ENCODE results near the gene ROBO4.

Gene ROBO4

DNA sequence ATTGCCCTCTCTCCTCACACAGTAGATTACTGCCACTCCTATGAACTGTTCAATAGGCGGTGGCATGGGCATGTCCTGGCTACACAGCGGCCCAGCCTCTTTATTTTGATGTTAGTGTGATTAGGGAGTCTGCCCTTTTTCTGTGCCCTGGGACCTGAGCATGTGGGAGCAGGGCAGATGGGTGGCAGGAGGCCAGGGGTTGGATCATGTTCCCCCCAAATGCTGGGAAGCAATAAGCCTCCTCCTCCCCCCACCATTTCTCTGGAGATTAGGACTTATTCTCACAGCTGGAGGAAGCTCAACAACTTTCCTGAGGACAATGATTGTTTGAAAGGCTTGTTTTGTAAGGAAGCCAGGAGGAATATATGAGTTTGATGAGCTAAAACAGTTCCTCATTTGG, 22.2 kb upstream of the ROBO4 start:
- H3K9me3 ChIP-seq, result peaks cover 5% of the 10 kb centered on the region

DNA sequence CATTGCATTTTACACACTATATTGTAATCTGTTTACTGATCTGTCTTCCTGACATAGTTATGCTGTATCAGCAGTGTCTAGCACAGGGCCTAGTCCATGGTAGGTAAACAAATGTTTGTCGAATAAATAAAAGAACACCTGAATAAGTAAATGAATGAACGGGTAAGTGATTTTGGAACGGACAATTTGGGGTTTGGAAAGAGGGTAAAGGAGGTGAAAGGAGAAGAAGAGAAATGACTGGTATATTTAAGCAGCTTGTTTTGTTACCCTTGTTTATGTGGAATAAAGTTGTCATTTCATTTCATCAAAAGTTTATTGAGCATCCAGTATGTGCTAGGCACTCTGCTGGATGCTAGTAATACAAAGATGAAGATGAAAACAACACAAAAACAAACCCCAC, 21.3 kb upstream of the ROBO4 start, which contains the start of gene HEPN1:
TSS of gene HEPN1 (plus strand) at position 301 of the 400 bp plus-strand sequence.
- Histone ChIP-seq H3K4me1 (peaks cover 17% of the 10 kb centered on the region), H3K4me3 (no peak within 1 kb of the TSS), H3K9me3 (peaks cover 5% of the 10 kb centered on the region), H3K4me2 (peak within 1 kb of the TSS; percentile 78), H3K9ac (no peak within 1 kb of the TSS), H3K27me3 (peaks cover 6% of the 10 kb centered on the region; the same call in 1 of the 2 replicates), H3K27ac (no peak within 1 kb of the TSS), H3K36me3 (no peaks in the 10 kb centered on the region), H4K20me1 (no peaks in the 10 kb centered on the region)
- no peak for TF ChIP-seq Cebpa-rat (IDR thresholded peaks at IDR 0.05)

More for the DNA sequence above, 22.2 kb upstream of the ROBO4 start:
- no peaks in the 10 kb centered on the region for H3K36me3 ChIP-seq
- H3K27ac ChIP-seq, result no peak overlapping the region
- peaks cover 17% of the 10 kb centered on the region for H3K4me1 ChIP-seq
- no peak for TF ChIP-seq Cebpa-rat (IDR thresholded peaks at IDR 0.05)
- no peak overlapping the region for H3K4me3 ChIP-seq
- H3K27me3 ChIP-seq, result peaks cover 6% of the 10 kb centered on the region
- H3K9ac ChIP-seq, result no peak overlapping the region
- H4K20me1 ChIP-seq, result no peaks in the 10 kb centered on the region
- H3K4me2 ChIP-seq, result peak overlapping the region; percentile 78

DNA sequence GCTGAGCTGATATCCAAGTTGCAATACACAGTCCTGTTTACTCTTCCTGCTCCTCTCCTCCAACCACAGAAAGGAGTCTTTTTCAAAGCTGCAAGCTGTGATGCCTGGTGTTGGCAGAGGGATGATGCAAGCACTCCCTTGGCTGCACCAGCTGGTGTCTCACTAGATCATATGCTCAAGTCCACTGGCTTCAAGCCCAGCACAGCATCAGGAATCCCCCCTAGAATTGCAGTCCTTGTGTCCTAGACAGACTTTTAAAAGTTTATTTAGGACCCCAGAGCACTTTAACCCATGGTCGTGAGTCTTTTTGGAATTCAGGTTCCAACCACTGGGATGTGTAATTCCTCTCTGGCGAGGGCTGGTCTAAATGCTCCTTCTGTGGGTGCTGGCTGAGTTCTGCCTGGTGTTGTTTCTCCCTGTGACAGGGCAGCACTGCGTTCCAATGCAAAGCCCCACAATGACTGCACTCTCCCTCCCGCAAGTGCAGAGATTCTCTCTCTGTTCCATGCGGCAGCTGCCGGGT, 19.5 kb upstream of the ROBO4 start:
- Histone ChIP-seq H3K9ac (no peak overlapping the region), H3K27ac (no peak overlapping the region), H4K20me1 (no peaks in the 10 kb centered on the region), H3K4me2 (no peak overlapping the region), H3K9me3 (peaks cover 16% of the 10 kb centered on the region), H3K36me3 (no peaks in the 10 kb centered on the region), H3K27me3 (peaks cover 6% of the 10 kb centered on the region; the same call in 1 of the 2 replicates), H3K4me1 (peaks cover 17% of the 10 kb centered on the region), H3K4me3 (no peak overlapping the region)
- no peak for TF ChIP-seq Cebpa-rat (IDR thresholded peaks at IDR 0.05)

DNA sequence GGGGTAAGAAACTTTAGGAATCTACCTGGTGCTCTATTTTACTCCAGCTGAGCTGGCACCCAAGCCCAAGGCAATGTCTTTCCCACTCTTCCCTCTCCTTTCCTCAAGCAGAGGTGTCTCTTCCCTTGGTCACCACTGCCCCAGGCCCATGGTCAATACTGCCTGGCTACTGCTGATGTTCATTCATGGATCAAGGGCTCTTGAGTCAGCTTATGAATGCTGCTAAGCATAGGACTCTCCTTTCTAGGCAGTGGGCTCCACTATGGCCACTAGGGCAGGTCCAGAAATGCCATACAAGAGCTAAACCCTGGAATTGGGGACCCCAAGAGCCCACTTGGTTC, 18.7 kb upstream of the ROBO4 start:
- no peaks in the 10 kb centered on the region for H3K36me3 ChIP-seq
- H3K27me3 ChIP-seq, result peaks cover 4% of the 10 kb centered on the region; the same call in 1 of the 2 replicates
- H3K27ac ChIP-seq, result no peak overlapping the region

DNA sequence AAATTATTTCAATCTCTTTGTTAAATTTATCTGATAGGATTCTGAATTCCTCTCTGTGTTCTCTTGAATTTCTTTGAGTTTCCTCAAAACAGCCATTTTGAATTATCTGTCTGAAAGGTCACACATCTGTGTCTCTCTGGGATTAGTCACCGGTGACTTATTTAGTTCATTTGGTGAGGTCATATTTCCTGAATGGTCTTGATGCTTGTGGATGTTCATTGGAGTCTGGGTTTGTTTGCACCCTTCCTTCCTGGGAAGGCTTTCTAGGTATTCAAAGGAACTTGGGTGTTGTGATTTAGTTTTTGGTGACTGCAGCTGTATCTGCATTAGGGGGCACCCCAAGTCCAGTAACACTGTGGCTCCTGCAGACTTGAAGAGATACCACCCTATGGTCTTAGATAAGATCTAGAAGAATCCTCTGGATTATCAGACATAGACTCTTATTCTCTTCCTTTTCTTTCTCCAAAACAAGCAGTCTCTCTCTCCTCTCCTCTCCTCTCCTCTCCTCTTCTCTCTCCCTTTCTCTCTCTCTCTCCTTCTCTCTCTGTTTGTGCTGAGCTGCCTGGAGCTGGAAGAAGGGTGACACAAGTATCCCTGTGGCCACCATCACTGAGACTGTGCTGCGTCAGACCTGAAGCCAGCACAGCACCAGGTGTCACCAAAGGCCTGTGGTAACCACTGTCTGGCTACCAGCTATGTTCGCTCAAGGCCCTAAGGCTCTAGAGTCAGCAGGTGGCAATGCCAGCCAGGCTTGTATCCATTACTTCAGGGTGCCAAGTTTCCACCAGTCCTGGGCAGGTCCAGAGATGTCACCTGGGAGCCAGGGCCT, 18.1 kb upstream of the ROBO4 start:
- H3K9ac ChIP-seq, result no peak overlapping the region
- no peak for TF ChIP-seq Cebpa-rat (IDR thresholded peaks at IDR 0.05)
- no peaks in the 10 kb centered on the region for H3K27me3 ChIP-seq
- no peaks in the 10 kb centered on the region for H3K36me3 ChIP-seq
- H3K4me3 ChIP-seq, result no peak overlapping the region
- H3K9me3 ChIP-seq, result peaks cover 25% of the 10 kb centered on the region
- H3K4me1 ChIP-seq, result peaks cover 10% of the 10 kb centered on the region
- no peaks in the 10 kb centered on the region for H4K20me1 ChIP-seq
- H3K4me2 ChIP-seq, result no peak overlapping the region
- no peak overlapping the region for H3K27ac ChIP-seq

More for the DNA sequence above, 18.7 kb upstream of the ROBO4 start:
- H3K9ac ChIP-seq, result no peak overlapping the region
- H3K4me3 ChIP-seq, result no peak overlapping the region
- peaks cover 16% of the 10 kb centered on the region for H3K4me1 ChIP-seq
- no peaks in the 10 kb centered on the region for H4K20me1 ChIP-seq
- no peak for TF ChIP-seq Cebpa-rat (IDR thresholded peaks at IDR 0.05)
- H3K9me3 ChIP-seq, result peaks cover 24% of the 10 kb centered on the region
- no peak overlapping the region for H3K4me2 ChIP-seq

DNA sequence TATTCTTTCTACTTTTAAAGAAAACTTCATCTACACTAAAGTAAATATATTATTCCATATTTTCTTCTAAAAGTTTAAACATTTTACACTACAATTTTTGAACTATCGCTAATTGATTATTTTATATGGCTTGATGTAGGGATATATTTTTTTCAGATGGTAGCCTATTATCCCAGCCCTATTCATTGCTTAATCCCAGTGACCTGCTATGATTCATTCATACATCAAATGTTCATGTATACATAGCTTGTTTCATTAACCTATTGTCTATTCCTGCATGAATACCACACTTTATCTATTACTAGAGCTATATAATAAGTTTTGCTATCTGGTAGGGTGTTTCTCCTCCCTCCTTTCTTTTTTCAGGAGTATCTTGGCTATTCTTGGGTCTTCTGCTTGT, 5.0 kb upstream of the ROBO4 start:
- no peaks in the 10 kb centered on the region for H4K20me1 ChIP-seq
- peaks cover 5% of the 10 kb centered on the region for H3K9me3 ChIP-seq
- H3K4me2 ChIP-seq, result no peak overlapping the region
- H3K4me3 ChIP-seq, result no peak overlapping the region
- no peak for TF ChIP-seq Cebpa-rat (IDR thresholded peaks at IDR 0.05)
- H3K27me3 ChIP-seq, result no peaks in the 10 kb centered on the region
- no peaks in the 10 kb centered on the region for H3K36me3 ChIP-seq
- no peak overlapping the region for H3K27ac ChIP-seq
- peaks cover 12% of the 10 kb centered on the region for H3K4me1 ChIP-seq
- H3K9ac ChIP-seq, result no peak overlapping the region

DNA sequence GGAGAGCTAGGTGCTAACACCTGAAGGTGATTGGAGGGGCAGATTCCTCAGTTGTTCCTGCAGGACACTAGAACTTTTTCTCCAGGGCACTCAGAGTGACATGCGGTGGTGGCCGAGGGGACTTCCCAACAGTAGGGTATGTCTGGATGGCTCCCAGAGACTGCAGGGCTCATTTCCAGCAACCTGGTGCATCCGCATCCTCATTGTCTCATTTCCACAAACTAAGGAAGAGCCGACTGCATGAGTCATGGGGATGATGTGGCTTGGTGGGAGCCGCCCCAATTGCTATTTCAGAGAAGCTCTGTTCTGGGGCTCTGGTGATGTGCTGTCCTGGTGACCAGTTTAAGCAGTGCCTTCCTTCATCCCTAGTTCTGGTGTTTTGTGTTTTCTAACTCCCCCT, 2.8 kb upstream of the ROBO4 start:
- H3K4me3 ChIP-seq, result no peak overlapping the region

DNA sequence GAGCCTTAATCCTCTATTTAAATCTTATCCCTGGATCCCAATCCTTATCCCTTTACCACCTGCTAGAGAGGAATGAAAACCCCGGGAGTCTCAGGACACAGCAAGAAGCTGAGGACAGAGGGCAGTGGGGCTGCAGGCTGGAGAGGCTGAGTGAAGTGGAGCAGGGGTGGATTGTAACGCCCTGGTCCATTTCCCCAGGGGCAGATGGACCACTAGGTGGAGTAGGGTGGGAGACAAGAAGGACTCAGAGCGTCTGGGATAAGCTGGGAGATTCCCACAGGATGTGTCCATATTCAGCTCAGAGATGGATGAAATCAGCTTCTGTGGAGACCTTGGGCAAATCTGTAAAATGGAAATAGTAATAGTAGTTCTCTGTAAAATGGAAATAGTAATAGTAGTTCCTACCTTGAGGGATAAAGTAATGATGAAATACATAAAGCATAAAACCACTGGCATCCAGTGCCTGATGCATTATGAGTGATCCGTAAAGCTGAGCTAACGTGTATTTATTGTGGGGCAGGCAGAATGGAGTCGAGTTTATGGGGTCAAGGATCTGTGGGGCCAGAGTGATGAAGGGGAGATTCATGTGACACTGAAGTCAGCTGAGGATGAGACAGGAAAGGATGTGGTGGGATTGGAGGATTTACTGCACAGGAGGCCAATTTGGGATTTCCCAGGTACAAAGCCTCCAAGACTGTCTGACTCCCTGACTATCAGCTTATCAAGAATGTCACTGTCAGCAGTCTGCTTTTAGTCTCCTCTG, 1.9 kb upstream of the ROBO4 start:
- Histone ChIP-seq H3K27ac (no peak overlapping the region), H3K36me3 (no peaks in the 10 kb centered on the region), H3K4me3 (no peak overlapping the region), H4K20me1 (no peaks in the 10 kb centered on the region), H3K4me2 (no peak overlapping the region), H3K9ac (no peak overlapping the region), H3K4me1 (peaks cover 23% of the 10 kb centered on the region), H3K9me3 (no peaks in the 10 kb centered on the region), H3K27me3 (no peaks in the 10 kb centered on the region)
- TF ChIP-seq Cebpa-rat (IDR thresholded peaks at IDR 0.05), result no peak

More for the DNA sequence above, 2.8 kb upstream of the ROBO4 start:
- no peaks in the 10 kb centered on the region for H3K36me3 ChIP-seq
- H3K9ac ChIP-seq, result no peak overlapping the region
- H3K4me1 ChIP-seq, result peaks cover 23% of the 10 kb centered on the region
- no peak overlapping the region for H3K4me2 ChIP-seq
- TF ChIP-seq Cebpa-rat (IDR thresholded peaks at IDR 0.05), result no peak
- H3K9me3 ChIP-seq, result peaks cover 3% of the 10 kb centered on the region
- no peaks in the 10 kb centered on the region for H3K27me3 ChIP-seq
- H4K20me1 ChIP-seq, result no peaks in the 10 kb centered on the region
- no peak overlapping the region for H3K27ac ChIP-seq

DNA sequence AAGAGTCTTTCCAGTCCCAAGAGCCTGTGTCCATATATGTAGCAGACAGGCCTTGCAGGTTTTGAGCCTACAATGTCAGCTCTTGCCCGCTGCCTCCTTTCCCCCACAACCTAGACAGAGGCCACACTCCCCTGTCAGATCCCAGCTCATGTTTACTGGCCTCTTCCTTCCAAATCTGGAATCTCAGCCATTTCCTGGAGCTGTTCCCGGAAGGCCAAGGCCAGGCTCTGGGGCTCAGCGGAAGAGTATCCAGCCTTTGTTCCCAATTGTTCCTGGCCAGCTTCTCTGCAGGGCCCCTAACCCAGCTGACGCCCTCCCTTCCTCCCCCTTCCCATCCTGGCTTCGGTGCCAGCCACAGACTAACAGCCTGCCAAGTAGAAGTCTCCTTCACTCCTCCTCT, 1.0 kb upstream of the ROBO4 start:
- Histone ChIP-seq H3K4me2 (peak overlapping the region; percentile 84), H3K27ac (no peak overlapping the region), H4K20me1 (no peaks in the 10 kb centered on the region), H3K4me1 (peaks cover 23% of the 10 kb centered on the region), H3K27me3 (no peaks in the 10 kb centered on the region), H3K36me3 (no peaks in the 10 kb centered on the region), H3K4me3 (no peak overlapping the region), H3K9ac (no peak overlapping the region), H3K9me3 (no peaks in the 10 kb centered on the region)
- no peak for TF ChIP-seq Cebpa-rat (IDR thresholded peaks at IDR 0.05)

DNA sequence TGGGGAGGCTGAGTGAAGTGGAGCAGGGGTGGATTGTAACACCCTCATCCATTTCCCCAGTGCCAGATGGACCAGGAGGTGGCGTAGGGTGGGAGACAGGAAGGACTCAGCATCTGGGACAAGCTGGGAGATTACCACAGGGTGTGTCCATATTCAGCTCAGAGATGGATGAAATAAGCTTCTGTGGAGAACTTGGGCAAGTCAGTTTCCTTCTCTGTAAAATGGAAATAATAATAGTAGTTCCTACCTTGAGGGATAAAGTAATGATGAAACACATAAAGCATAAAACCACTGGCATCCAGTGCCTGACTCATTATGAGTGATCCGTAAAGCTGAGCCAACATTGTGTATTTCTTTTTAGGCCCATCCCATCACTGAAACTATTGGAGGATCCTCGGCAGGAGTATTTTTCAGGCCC, 607 bp upstream of the ROBO4 start:
- 0 out of 2 replicates have a peak overlapping the region, but pooled peaks have one; percentile 35 for H3K27ac ChIP-seq
- H3K4me3 ChIP-seq, result 0 out of 2 replicates have a peak overlapping the region, but pooled peaks have one; percentile 25
- H3K27me3 ChIP-seq, result no peaks in the 10 kb centered on the region
- H3K36me3 ChIP-seq, result no peaks in the 10 kb centered on the region
- no peak for TF ChIP-seq Cebpa-rat (IDR thresholded peaks at IDR 0.05)
- H3K9me3 ChIP-seq, result no peaks in the 10 kb centered on the region
- H4K20me1 ChIP-seq, result no peaks in the 10 kb centered on the region
- peak overlapping the region; percentile 29; the same call in 1 of the 2 replicates for H3K9ac ChIP-seq
- peak overlapping the region; percentile 84 for H3K4me2 ChIP-seq
- H3K4me1 ChIP-seq, result peaks cover 23% of the 10 kb centered on the region

Measured in BLaER1 (cell line).